ENCODE measurements around the gene BCCIP. TPM values are rescaled to one million over a fixed set of nuclear protein-coding genes. Genes with fewer than 3 reads are reported as not detected.

The BCCIP gene
- total RNA-seq, 4 donors from 2014 or later = 36.8 to 53.2 (median 46.3) TPM

DNA sequence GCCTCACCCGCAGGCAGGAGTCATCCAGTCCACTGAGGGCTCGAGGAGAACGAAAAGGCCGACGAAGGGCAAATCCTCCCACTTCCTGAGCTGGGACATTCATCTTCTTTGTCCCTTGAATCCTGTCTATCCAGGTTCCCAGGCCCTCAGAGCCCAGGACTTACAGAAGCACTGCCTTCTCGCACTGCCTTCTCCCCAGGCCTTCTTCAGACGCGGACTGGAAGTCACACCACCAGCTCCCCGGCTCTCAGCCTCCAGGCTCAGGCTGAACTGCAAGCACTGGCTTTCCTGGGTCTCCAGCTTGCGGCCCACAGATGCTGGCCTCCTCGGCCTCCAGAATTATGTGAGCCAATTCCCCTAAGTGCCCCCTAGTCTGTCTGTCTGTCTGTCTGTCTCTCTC, 41.3 kb upstream of the BCCIP start:
- TF ChIP-seq EP300 (IDR thresholded peaks at IDR 0.05) = no peak
- TF ChIP-seq, protein P1, sequence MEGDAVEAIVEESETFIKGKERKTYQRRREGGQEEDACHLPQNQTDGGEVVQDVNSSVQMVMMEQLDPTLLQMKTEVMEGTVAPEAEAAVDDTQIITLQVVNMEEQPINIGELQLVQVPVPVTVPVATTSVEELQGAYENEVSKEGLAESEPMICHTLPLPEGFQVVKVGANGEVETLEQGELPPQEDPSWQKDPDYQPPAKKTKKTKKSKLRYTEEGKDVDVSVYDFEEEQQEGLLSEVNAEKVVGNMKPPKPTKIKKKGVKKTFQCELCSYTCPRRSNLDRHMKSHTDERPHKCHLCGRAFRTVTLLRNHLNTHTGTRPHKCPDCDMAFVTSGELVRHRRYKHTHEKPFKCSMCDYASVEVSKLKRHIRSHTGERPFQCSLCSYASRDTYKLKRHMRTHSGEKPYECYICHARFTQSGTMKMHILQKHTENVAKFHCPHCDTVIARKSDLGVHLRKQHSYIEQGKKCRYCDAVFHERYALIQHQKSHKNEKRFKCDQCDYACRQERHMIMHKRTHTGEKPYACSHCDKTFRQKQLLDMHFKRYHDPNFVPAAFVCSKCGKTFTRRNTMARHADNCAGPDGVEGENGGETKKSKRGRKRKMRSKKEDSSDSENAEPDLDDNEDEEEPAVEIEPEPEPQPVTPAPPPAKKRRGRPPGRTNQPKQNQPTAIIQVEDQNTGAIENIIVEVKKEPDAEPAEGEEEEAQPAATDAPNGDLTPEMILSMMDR (IDR thresholded peaks at IDR 0.05) = no peak
- no peak for TF ChIP-seq POLR2AphosphoS5 (IDR thresholded peaks at IDR 0.05)
- TF ChIP-seq POLR2A (IDR thresholded peaks at IDR 0.05; ENCODE audit: low read depth) = no peak
- 85% methylated on average over 11 of the region's 11 CpGs for WGBS
- intact Hi-C loops (cut with DNase I) = no loop called here
- Histone ChIP-seq H3K4me3 (no peak overlapping the region), H3K27me3 (no peaks in the 10 kb centered on the region), H3K4me1 (no peaks in the 10 kb centered on the region), H3K9me3 (no peaks in the 10 kb centered on the region), H3K36me3 (peaks cover 0 to 3% (median under 1%) of the 10 kb centered on the region in 4 donors), H3K27ac (replicated peaks in 1 of 4) (no peak overlapping the region)
- no peak for DNase-seq (ENCODE audit: extremely low spot score)

DNA sequence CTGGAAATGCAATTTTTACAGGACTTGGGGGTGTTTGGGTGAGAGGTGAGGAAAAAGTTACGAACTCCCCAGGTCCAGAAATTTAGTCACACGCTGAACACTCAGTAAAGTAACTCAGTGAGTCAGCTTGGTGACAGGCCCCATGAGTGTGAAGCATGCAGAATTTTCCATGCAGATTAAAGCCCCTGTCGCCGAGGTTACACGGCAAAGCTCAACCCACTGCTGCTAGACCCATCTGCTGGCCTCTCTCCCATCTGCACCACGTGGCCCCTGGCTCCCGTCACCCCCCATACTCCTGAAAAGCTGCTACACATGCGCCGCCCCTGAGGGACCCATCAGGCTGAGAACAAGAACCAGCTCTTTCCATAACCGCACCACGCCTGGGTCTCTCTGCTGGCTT, 40.7 kb upstream of the BCCIP start:
- no peak overlapping the region for H3K27ac ChIP-seq (replicated peaks in 1 of 4)
- peaks cover 0 to 6% (median 2%) of the 10 kb centered on the region in 4 donors for H3K36me3 ChIP-seq
- no peaks in the 10 kb centered on the region for H3K27me3 ChIP-seq
- DNase-seq (ENCODE audit: extremely low spot score) = no peak
- no peak overlapping the region for H3K4me3 ChIP-seq
- TF ChIP-seq POLR2A (IDR thresholded peaks at IDR 0.05; ENCODE audit: low read depth) (no peak), POLR2AphosphoS5 (IDR thresholded peaks at IDR 0.05) (no peak), EP300 (IDR thresholded peaks at IDR 0.05) (no peak)
- TF ChIP-seq, protein P1 (IDR thresholded peaks at IDR 0.05) = no peak
- 84% methylated on average over 6 of the region's 11 CpGs for WGBS
- H3K4me1 ChIP-seq = no peaks in the 10 kb centered on the region
- intact Hi-C loops (cut with DNase I) = no loop called here
- H3K9me3 ChIP-seq = no peaks in the 10 kb centered on the region

DNA sequence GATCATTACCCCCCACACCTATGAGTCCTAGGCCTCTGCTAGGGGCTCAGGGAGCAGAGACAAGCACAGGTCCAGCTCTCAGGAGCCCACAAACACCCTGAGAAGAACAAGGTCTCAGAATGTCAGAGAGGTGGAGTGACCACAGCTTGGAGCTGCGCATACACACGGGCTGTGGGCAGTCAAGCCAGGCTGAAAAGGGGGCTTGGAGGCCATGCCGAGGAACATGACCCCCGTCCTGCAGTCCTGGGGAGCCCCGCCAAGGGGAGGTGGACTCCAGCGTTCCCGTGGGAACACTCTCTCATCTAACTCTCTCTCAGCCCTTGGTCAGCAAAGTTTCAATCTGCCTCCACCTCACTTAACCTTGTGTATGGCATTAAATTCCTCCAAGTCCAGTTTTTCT, 39.9 kb upstream of the BCCIP start:
- Histone ChIP-seq H3K27me3 (no peaks in the 10 kb centered on the region), H3K36me3 (peaks cover 3 to 14% (median 10%) of the 10 kb centered on the region in 4 donors), H3K4me3 (no peak overlapping the region), H3K27ac (replicated peaks in 1 of 4) (no peak overlapping the region), H3K9me3 (no peaks in the 10 kb centered on the region), H3K4me1 (no peaks in the 10 kb centered on the region)
- intact Hi-C loops (cut with DNase I) = no loop called here
- TF ChIP-seq, protein P1 (IDR thresholded peaks at IDR 0.05) = no peak
- no peak for TF ChIP-seq POLR2A (IDR thresholded peaks at IDR 0.05; ENCODE audit: low read depth)
- no peak for TF ChIP-seq POLR2AphosphoS5 (IDR thresholded peaks at IDR 0.05)
- no peak for TF ChIP-seq EP300 (IDR thresholded peaks at IDR 0.05)
- WGBS = 88% methylated on average over 3 of the region's 7 CpGs
- DNase-seq (ENCODE audit: extremely low spot score) = no peak

DNA sequence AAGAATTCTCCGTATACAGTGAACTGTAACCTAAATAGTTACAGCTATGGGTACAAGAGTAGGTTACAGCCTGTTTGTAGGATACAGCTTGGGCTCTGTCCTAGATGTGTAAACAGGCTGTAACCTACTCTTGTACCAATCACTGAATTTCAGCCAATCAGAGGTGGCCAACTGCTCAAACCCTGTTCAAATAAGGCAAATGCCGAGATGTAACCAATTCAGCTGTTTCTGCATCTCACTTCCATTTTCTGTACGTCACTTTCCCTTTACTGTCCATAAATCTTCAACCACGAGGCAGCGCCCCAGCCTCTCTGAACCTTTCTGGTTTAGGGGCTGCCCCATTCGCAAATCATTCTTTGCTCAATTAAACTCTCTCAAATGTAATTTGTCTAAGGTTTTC, 39.4 kb upstream of the BCCIP start:
- H3K9me3 ChIP-seq = no peaks in the 10 kb centered on the region
- H3K27ac ChIP-seq (replicated peaks in 1 of 4) = no peak overlapping the region
- WGBS = 88% methylated on average over 6 of the region's 6 CpGs
- H3K4me3 ChIP-seq = no peak overlapping the region
- no peaks in the 10 kb centered on the region for H3K27me3 ChIP-seq
- intact Hi-C loops (cut with DNase I) = no loop called here
- DNase-seq (ENCODE audit: extremely low spot score) = no peak
- TF ChIP-seq, protein P1 (IDR thresholded peaks at IDR 0.05) = no peak
- no peak for TF ChIP-seq EP300 (IDR thresholded peaks at IDR 0.05)
- TF ChIP-seq POLR2A (IDR thresholded peaks at IDR 0.05; ENCODE audit: low read depth) = no peak
- no peak for TF ChIP-seq POLR2AphosphoS5 (IDR thresholded peaks at IDR 0.05)
- H3K36me3 ChIP-seq = peaks cover 9 to 20% (median 15%) of the 10 kb centered on the region in 4 donors
- no peaks in the 10 kb centered on the region for H3K4me1 ChIP-seq

DNA sequence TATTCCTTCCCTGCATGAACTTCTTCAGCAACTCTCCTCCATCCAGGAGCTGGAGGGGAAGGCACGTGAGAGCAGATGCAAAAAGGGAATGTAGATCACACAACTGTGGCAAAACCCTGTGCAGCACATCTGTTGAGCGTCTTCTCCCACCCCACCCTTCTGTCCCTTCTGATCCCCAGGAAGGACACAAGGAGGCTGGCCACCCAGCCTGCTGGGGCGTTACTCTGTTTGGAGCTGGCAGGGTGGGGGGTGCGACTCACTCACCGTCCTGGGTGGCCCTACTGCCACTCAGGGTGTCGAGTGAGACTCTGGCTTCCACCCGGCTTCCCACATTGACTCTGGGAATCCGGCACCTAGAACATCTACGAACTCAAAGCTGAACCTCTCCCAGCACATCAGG, 37.6 kb upstream of the BCCIP start:
- intact Hi-C loops (cut with DNase I) = no loop called here
- H3K4me1 ChIP-seq = no peaks in the 10 kb centered on the region
- WGBS = 80% methylated on average over 6 of the region's 9 CpGs
- H3K9me3 ChIP-seq = no peaks in the 10 kb centered on the region
- H3K4me3 ChIP-seq = no peak overlapping the region
- no peak overlapping the region for H3K27ac ChIP-seq (replicated peaks in 1 of 4)
- H3K27me3 ChIP-seq = no peaks in the 10 kb centered on the region
- TF ChIP-seq POLR2A (IDR thresholded peaks at IDR 0.05; ENCODE audit: low read depth) = no peak
- TF ChIP-seq, protein P1 (IDR thresholded peaks at IDR 0.05) = no peak
- no peak for TF ChIP-seq POLR2AphosphoS5 (IDR thresholded peaks at IDR 0.05)
- TF ChIP-seq EP300 (IDR thresholded peaks at IDR 0.05) = no peak
- H3K36me3 ChIP-seq = peaks cover 9 to 31% (median 27%) of the 10 kb centered on the region in 4 donors
- no peak for DNase-seq (ENCODE audit: extremely low spot score)

Data from esophagus muscularis mucosa (tissue), 4 donors.